GM19455 (cell line): Measurements from ENCODE around the gene C1orf35.

Source experiments
- ATAC-seq: cut with Tn5 transposase; IDR thresholded peaks from one replicate; pipeline ENCODE4 v1.9.1; 2021; ENCODE audit not compliant: unreplicated experiment

The C1orf35 gene

GRCh38 chr1:228102791-228103620 lies at the start of gene C1orf35:
Gene C1orf35 (minus strand): TSS chr1:228103325. CDS start chr1:228103227, 98 bp downstream.
- ATAC-seq = peak; percentile 61

- ATAC-seq = no peak
These were observed 49.8 kb upstream of the C1orf35 start for GRCh38 chr1:228152918-228153258.

- ATAC-seq = no peak
These were observed 49.2 kb upstream of the C1orf35 start for GRCh38 chr1:228152097-228152917.

- no peak for ATAC-seq
These were observed 48.2 kb upstream of the C1orf35 start for GRCh38 chr1:228151180-228151925.

- ATAC-seq = no peak
These were observed 47.5 kb upstream of the C1orf35 start for GRCh38 chr1:228150461-228151179.

- ATAC-seq = no peak
These were observed 47.0 kb upstream of the C1orf35 start for GRCh38 chr1:228150120-228150460.

- no peak for ATAC-seq
These were observed 46.4 kb upstream of the C1orf35 start, which contains the start of gene GJC2 for GRCh38 chr1:228149406-228150119. Gene GJC2 (plus strand): TSS chr1:228149930. CDS start chr1:228157759, 7,829 bp downstream.

- ATAC-seq = no peak
These were observed 45.8 kb upstream of the C1orf35 start for GRCh38 chr1:228148935-228149405.

GRCh38 chr1:228148196-228148861 lies 45.2 kb upstream of the C1orf35 start:
- no peak for ATAC-seq

GRCh38 chr1:228147768-228148167 lies 44.6 kb upstream of the C1orf35 start:
- no peak for ATAC-seq

GRCh38 chr1:228147151-228147693 lies 44.1 kb upstream of the C1orf35 start:
- no peak for ATAC-seq

GRCh38 chr1:228146417-228147150 lies 43.5 kb upstream of the C1orf35 start:
- ATAC-seq = no peak

GRCh38 chr1:228145463-228146416 lies 42.6 kb upstream of the C1orf35 start:
- no peak for ATAC-seq

GRCh38 chr1:228144993-228145343 lies 41.8 kb upstream of the C1orf35 start:
- ATAC-seq = no peak

GRCh38 chr1:228144193-228144992 lies 41.3 kb upstream of the C1orf35 start:
- ATAC-seq = no peak

- no peak for ATAC-seq
These were observed 40.5 kb upstream of the C1orf35 start for GRCh38 chr1:228143480-228144192.
